ENCODE data around the gene TM9SF1.

Gene TM9SF1, protein sequence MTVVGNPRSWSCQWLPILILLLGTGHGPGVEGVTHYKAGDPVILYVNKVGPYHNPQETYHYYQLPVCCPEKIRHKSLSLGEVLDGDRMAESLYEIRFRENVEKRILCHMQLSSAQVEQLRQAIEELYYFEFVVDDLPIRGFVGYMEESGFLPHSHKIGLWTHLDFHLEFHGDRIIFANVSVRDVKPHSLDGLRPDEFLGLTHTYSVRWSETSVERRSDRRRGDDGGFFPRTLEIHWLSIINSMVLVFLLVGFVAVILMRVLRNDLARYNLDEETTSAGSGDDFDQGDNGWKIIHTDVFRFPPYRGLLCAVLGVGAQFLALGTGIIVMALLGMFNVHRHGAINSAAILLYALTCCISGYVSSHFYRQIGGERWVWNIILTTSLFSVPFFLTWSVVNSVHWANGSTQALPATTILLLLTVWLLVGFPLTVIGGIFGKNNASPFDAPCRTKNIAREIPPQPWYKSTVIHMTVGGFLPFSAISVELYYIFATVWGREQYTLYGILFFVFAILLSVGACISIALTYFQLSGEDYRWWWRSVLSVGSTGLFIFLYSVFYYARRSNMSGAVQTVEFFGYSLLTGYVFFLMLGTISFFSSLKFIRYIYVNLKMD
- total RNA-seq = 4.0 to 6.3 (median 5.4) reads per million in 9 experiments

DNA sequence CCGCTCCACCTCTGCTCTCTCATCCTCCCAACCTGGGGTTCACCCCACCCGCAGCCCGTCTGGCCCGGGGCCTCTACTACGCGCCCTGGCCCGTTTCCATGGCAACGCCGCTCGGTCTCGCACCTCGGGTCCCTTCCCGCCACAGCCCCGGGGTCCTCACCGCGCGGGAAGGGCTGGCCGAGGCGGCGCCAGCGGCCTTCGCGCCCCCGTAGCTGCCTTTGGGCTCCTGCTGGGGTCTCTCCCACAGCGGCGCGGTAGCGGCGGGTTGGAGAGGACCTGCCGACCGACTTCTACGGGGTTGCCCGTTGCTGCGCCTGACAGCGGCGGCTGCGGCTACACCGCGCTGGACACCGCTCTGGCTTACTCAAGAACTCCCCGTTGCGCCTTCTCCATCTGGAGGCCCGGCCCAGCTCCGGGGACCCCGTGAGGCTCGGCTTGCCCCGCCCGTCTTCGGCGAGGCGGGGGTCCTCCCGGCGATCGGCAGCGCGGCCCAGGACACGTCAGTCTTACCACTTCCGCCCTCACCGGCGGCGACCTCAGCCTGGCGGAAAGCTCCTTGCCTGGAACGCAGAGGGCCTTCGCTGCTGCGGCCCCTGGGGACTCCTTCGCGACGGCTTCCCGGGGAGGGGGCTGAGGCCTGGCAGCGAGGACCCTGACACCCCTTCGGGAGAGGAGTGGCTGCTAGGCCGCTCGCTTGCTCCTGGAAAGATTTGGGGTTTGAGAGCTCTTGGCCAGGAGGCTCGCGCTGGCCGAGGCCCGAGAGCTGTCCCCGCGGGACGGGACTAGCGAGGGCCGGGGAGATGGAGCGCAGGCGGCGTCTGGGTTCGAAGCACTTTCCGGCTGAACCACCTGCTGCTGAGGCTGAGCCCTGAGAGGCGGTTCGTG, at the start of gene TM9SF1:
TM9SF1 (minus strand) TSS at position 256 of the 885 bp plus-strand sequence. CDS start 422 bp downstream, outside the sequence.
- peak; percentile 84 for ATAC-seq (replicated peaks)

DNA sequence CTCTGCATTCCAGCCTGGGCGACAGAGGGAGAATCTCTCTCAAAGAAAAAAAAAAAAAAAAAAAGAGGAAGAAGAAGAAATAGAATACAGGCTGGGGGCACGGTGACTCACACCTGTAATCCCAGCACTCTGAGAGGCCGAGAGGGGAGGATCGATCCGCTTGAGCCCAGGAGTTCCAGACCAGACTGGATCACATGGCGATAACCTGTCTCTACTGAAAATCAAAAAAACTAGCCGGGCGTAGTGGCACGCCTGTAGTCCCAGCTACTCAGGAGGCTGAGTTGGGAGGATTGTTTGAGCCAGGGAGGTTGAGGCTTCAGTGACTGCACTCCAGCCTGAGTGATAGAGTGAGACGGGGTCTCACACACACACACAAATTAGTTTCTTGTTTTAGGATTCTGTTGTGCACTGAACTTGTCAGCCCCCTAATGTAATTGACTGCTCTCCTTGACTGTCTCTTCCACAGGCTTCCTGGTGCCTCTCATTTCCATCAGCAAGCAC, 48.1 kb upstream of the TM9SF1 start:
- DNase-seq (no peak), ATAC-seq (replicated peaks) (no peak)
- Mint-ChIP-seq H3K27ac (peak overlapping the region; percentile 96 to 97), H3K9me3 (no peaks in the 10 kb centered on the region), H3K36me3 (ENCODE audit: insufficient read depth) (peaks cover 44% of the 10 kb centered on the region), H3K4me3 (peak overlapping the region; percentile 96), H3K27me3 (no peaks in the 10 kb centered on the region), H3K4me1 (ENCODE audit: low read depth in 2 of 2) (peaks cover 53 to 54% of the 10 kb centered on the region in 2 donors)

More for the DNA sequence above, at the start of gene TM9SF1:
- DNase-seq = peak; percentile 92 to 96 (median 96)
- H3K27ac Mint-ChIP-seq = peak within 1 kb of the TSS; percentile 99 to 100
- H3K36me3 Mint-ChIP-seq (ENCODE audit: insufficient read depth) = peaks cover 57% of the 10 kb centered on the region
- no peaks in the 10 kb centered on the region for H3K9me3 Mint-ChIP-seq
- peak within 1 kb of the TSS; percentile 92 to 93 for H3K4me3 Mint-ChIP-seq
- H3K27me3 Mint-ChIP-seq = no peaks in the 10 kb centered on the region
- H3K4me1 Mint-ChIP-seq (ENCODE audit: low read depth in 2 of 2) = peaks cover 30 to 37% of the 10 kb centered on the region in 2 donors

DNA sequence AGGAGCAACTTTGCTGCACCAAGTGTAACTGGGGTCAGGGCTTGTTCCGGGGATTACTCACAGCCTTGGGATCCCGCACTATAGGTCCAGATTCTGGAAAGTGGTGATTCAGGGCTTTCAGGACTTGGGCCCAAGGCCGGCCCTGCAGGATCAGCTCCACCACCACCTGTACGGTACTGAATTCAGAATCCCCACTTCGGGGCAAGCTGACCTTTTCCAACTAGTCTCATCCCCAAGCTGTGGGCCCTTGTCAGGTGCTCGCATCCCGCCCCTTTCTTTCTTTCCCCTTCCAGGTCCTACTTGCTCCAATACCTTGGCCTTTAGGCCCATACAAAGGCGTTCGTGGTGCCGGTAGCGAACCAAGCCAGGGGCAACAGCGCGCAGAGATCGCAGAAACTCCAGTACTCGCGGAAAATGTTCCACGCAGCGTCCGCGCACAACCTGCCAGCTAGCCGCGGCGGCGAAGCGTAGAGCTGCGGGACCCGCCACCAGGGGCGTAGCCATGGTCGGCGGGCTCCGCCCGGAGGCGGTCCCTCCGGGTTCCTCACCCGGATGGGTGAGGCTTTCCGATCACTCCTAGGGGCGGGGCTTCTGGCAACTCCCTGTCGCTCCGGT, 46.7 kb upstream of the TM9SF1 start:
- H3K4me3 Mint-ChIP-seq = peak overlapping the region; percentile 96
- no peaks in the 10 kb centered on the region for H3K9me3 Mint-ChIP-seq
- ATAC-seq (replicated peaks) (peak; percentile 78), DNase-seq (peak; percentile 93)
- H3K27me3 Mint-ChIP-seq = no peaks in the 10 kb centered on the region
- H3K36me3 Mint-ChIP-seq (ENCODE audit: insufficient read depth) = peaks cover 58% of the 10 kb centered on the region
- H3K4me1 Mint-ChIP-seq (ENCODE audit: low read depth in 2 of 2) = peaks cover 55 to 56% of the 10 kb centered on the region in 2 donors
- H3K27ac Mint-ChIP-seq = peak overlapping the region; percentile 96 to 97

DNA sequence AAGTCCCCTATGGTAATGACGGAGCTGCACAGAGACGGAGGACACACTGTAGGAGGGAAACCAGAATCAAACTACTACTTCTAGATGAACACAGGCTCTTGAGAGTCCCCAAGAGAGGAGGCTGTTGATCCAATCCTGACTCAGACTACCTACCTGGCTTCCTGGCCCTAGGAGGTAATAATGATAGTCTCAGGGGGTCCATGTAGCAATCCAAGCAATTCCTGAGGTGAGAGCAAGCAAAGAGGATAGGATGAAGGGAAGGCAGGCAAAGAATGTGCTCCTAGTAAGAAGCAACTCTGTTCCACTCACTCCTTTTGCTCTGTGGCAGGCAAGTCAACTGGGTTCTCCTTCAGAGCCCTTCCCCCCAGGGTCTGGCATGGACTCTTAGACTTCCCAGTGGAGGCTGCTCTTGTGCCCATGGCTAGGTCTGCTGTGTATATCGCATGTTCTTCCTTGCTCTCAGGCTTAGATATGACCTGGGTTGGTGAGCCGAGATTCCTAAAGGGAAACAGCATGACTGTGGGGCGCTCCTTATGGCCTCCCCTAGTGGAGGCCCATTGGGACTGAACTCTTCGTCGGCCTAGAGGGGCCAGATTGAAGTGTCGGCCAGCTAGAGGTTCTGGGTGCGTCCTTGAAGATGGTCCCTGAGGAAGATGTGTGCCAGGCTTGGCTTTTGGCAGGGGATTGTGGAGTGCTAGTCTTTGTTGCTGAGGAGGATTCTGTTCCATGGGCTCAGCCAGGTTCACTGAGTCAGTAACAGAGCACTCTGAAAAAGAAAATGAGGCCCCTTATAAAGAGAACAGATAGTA, 45.1 kb upstream of the TM9SF1 start:
- no peaks in the 10 kb centered on the region for H3K27me3 Mint-ChIP-seq
- peaks cover 67% of the 10 kb centered on the region for H3K36me3 Mint-ChIP-seq (ENCODE audit: insufficient read depth)
- DNase-seq = no peak
- peak overlapping the region; percentile 96 for H3K4me3 Mint-ChIP-seq
- no peaks in the 10 kb centered on the region for H3K9me3 Mint-ChIP-seq
- peak overlapping the region; percentile 57 to 83 for H3K27ac Mint-ChIP-seq
- ATAC-seq (replicated peaks) = no peak
- H3K4me1 Mint-ChIP-seq (ENCODE audit: low read depth in 2 of 2) = peaks cover 61% of the 10 kb centered on the region in 2 donors

DNA sequence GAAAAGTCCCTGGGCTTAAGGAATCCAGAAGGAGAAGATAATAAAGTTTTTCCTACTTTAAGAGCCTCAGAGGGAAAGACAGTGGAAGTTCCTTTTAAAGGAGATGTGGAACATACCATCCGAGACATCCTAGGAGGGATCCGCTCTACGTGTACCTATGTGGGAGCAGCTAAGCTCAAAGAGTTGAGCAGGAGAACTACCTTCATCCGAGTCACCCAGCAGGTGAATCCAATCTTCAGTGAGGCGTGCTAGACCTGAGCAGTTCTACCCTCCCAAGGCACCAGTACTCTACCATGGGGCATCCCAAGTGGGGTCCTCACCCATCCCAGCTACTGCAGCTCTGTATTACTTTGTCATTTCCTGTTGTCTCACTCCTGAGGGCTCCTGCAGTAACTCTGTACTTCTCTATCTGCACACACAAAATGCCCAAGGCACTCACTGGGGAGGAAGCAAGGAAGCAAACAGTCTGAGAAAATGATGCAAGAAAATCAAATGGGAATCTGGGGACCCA, 43.3 kb upstream of the TM9SF1 start:
- DNase-seq = no peak
- ATAC-seq (replicated peaks) = no peak
- Mint-ChIP-seq H3K9me3 (no peaks in the 10 kb centered on the region), H3K27ac (peak overlapping the region; percentile 57 to 83), H3K27me3 (no peaks in the 10 kb centered on the region), H3K4me1 (ENCODE audit: low read depth in 2 of 2) (peaks cover 65% of the 10 kb centered on the region in 2 donors), H3K36me3 (ENCODE audit: insufficient read depth) (peaks cover 67% of the 10 kb centered on the region), H3K4me3 (no peak overlapping the region)

DNA sequence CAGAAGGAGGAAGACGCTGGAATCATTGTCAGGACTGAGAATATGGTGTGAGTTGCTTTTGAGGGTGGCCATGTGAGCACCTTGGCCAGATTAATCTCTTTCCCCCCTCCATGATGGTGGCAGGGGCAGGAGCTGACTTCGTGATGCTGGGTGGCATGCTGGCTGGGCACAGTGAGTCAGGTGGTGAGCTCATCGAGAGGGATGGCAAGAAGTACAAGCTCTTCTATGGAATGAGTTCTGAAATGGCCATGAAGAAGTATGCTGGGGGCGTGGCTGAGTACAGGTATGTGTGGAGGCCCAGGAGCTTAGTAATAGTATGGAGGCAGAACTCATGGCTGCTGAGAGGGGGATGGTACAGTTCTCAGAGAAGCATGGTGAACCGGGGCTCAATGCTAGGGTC, 42.9 kb upstream of the TM9SF1 start:
- H3K27me3 Mint-ChIP-seq = no peaks in the 10 kb centered on the region
- H3K4me1 Mint-ChIP-seq (ENCODE audit: low read depth in 2 of 2) = peaks cover 62 to 68% of the 10 kb centered on the region in 2 donors
- H3K9me3 Mint-ChIP-seq = no peaks in the 10 kb centered on the region
- peak overlapping the region; percentile 3 to 57 for H3K27ac Mint-ChIP-seq
- ATAC-seq (replicated peaks) = no peak
- peaks cover 67% of the 10 kb centered on the region for H3K36me3 Mint-ChIP-seq (ENCODE audit: insufficient read depth)
- no peak overlapping the region for H3K4me3 Mint-ChIP-seq
- no peak for DNase-seq

DNA sequence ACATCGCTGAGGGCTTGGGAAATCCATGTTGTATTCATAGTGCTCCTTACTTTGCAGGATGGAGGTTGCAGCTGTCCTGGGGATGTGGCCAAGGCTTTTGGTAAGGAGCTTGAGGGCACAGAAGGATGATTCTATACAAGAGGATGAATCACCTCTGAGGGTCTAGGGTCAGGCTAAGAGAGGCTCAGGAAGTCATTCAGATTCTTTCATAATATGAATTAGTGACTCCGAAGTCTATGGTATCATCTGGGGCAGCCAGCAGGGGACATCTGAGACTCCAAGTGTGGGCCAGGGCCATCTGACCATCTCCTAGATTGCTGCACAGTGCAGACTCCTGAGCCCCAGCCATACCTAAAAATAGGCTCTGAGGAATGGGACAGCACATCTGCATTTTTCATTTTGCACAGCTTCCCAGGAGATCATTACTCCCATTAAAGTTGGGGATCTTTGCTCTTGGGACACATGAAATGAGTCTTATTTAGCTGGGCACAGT, 42.3 kb upstream of the TM9SF1 start:
- H3K27me3 Mint-ChIP-seq = no peaks in the 10 kb centered on the region
- H3K27ac Mint-ChIP-seq = peak overlapping the region in 1 of 2 donors; percentile 57
- peaks cover 62% of the 10 kb centered on the region for H3K36me3 Mint-ChIP-seq (ENCODE audit: insufficient read depth)
- H3K4me1 Mint-ChIP-seq (ENCODE audit: low read depth in 2 of 2) = peaks cover 60 to 67% of the 10 kb centered on the region in 2 donors
- H3K4me3 Mint-ChIP-seq = no peak overlapping the region
- no peak for ATAC-seq (replicated peaks)
- H3K9me3 Mint-ChIP-seq = no peaks in the 10 kb centered on the region
- no peak for DNase-seq

DNA sequence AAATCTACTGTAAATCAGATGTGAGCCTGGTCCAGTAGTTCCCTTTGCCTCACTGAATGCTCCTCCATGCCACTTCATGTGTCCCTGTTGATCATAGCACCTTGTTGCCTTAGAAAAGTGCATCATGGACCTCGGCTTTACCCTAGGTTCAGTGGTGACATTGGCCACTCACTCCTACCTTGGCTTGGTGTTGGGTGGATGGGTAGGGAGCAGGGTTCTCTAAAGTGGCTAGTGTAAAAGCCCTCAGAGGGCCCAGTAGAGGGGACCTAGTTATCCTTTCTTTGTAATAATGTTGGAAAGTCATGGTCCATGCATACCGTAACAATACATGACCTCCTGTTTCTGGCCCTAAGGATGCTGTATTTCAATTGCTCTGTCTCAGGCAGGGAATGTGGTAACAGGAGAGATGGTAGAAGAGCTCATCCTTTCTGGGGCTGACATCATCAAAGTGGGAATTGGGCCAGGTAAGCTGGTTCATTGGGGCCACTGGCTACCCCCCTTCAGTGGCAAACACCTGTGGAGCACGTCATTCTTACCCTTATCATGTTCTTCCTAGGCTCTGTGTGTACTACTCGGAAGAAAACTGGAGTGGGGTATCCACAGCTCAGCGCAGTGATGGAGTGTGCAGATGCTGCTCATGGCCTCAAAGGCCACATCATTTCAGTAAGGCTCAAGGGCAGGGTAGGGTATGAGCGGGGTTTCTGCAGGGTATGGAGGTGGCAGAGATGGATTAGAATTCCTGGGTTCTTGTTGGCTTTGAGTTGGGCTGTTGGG, 41.6 kb upstream of the TM9SF1 start:
- DNase-seq = no peak
- H3K27ac Mint-ChIP-seq = peak overlapping the region in 1 of 2 donors; percentile 57
- H3K4me3 Mint-ChIP-seq = no peak overlapping the region
- H3K36me3 Mint-ChIP-seq (ENCODE audit: insufficient read depth) = peaks cover 56% of the 10 kb centered on the region
- peaks cover 54 to 64% of the 10 kb centered on the region in 2 donors for H3K4me1 Mint-ChIP-seq (ENCODE audit: low read depth in 2 of 2)
- ATAC-seq (replicated peaks) = no peak
- no peaks in the 10 kb centered on the region for H3K27me3 Mint-ChIP-seq
- H3K9me3 Mint-ChIP-seq = no peaks in the 10 kb centered on the region

DNA sequence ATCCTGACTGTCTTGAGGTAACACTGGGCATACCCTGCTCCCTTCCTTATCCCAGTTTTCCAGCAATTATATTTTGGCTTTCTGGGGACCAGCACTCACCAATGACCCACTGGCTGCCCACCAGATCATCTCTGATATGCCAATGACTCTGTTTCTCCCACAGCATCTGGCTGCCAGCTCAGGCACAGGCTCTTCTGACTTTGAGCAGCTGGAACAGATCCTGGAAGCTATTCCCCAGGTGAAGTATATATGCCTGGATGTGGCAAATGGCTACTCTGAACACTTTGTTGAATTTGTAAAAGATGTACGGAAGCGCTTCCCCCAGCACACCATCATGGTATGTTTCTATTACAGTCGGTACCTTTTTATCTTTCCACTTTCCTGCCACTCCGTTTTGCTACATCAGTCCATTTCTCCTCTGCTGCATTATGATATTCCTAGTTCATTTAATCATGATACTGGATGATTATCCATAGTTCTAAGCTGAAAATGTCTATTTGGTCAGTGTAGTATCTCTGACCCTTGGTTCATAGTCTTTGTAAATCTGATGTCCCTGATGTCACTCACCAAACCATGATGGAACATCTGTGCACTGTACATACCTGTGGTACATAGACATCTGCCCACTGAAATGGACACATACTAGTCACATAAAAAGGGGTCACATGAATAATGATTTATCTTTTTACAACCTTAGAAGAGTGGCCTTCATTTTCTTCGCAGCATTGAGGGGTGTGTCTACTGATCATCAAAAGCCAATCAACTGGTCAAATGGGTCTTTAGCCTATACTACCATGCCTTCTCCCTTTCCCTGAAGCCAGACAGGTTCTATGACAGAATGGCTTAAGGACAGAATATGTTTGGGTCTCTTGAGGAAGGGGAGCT, 40.8 kb upstream of the TM9SF1 start:
- H3K4me3 Mint-ChIP-seq = no peak overlapping the region
- H3K27ac Mint-ChIP-seq = peak overlapping the region; percentile 11 to 83
- DNase-seq = no peak
- H3K27me3 Mint-ChIP-seq = no peaks in the 10 kb centered on the region
- ATAC-seq (replicated peaks) = no peak
- peaks cover 51% of the 10 kb centered on the region for H3K36me3 Mint-ChIP-seq (ENCODE audit: insufficient read depth)
- H3K9me3 Mint-ChIP-seq = no peaks in the 10 kb centered on the region
- H3K4me1 Mint-ChIP-seq (ENCODE audit: low read depth in 2 of 2) = peaks cover 60 to 67% of the 10 kb centered on the region in 2 donors

DNA sequence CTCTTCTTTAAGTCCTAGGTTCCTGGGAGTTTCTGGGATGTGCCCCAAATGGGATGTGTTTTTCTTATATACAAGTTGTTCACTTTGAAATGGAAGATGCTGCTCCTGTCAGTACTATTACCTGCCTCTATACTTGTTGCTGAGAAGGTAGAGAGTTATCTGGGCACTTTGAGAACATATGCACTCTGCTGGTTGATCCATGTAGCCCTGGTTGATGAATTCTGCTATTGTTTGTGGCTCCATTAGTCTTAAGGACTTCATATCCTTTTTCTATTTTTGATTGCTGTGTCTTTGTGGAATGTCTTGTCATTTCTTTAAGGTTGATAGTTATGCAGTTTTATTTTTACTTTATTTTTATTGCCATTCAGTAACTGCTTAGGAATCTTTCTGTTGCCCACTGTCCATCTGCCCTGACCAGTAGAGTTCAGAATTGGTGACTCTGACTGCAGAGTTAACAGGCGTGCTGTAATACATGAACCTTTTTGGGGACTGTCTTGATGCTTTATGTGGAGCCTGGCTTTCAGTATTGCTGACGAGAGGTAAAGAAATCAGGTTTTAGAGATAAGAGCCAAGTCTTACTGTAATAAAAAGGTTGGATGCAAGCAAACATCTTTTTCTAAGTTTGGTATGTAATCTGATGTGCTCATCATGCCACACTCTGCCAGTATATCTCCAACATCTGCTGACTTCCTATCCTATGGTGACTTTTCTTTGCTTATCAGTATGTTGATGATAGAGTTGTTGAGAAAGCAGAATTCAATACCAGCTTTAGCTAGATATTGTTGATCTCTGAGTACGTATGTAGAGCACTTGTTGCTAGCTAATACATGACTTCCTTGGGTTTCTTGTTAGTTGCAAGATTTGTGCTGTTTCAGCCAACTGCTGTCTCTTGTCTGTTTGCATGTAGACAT, 39.1 kb upstream of the TM9SF1 start:
- Mint-ChIP-seq H3K4me1 (ENCODE audit: low read depth in 2 of 2) (peaks cover 49 to 55% of the 10 kb centered on the region in 2 donors), H3K27me3 (no peaks in the 10 kb centered on the region), H3K9me3 (no peaks in the 10 kb centered on the region), H3K4me3 (peak overlapping the region; percentile 14 to 80), H3K36me3 (ENCODE audit: insufficient read depth) (peaks cover 35% of the 10 kb centered on the region), H3K27ac (peak overlapping the region; percentile 47 to 49)
- no peak for ATAC-seq (replicated peaks)
- DNase-seq = no peak
